ENCODE measurements around the gene ZNF260.
"Not testable (repeated sequence)": the region's sequence is repeated elsewhere in the genome, so short reads cannot be mapped to it uniquely, and the experiment has no call there.

Gene ZNF260

GRCh38 chr19:36528194-36528920 lies at the start of gene ZNF260:
TSS of gene ZNF260 (minus strand) at chr19:36528271. CDS start at chr19:36515238, 13,033 bp downstream.
- DNase-seq (ENCODE audit: extremely low read depth in 1 of 2, low read depth in 1 of 2), result peak; percentile 78 to 93

DNA sequence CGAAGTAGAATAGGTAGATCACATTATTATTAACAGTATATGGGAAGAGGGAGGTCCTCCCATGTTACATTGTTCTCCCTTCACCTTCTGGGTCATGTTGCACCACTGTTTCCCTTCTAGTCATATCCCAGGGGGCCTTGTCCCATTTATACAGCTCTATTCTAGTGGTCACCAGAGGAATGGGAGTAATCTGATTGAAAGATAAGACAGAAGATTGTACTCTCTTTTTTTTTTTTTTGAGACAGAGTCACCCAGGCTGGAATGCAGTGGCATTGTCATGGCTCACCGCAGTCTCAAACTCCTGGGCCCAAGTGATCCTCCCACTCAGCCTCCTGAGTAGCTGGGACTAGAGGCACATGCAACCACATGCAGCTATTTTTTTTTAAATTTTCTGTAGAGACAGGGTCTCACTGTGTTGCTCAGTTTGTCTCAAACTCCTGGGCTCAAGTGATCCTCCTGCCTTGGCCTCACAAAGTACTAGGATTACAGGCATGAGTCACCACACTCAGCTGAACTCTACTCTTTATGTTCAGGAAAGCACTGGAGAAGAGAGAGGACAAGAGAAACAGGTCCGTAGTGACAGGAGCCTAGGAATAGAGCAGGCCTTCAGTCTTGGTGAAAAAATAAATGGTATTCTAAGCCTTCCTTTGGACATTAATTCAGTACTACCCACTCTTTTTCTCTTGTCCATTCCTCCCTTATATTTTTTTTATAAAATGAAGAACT lies 49.4 kb upstream of the ZNF260 start:
- DNase-seq (ENCODE audit: extremely low read depth in 1 of 2, low read depth in 1 of 2), result no peak

DNA sequence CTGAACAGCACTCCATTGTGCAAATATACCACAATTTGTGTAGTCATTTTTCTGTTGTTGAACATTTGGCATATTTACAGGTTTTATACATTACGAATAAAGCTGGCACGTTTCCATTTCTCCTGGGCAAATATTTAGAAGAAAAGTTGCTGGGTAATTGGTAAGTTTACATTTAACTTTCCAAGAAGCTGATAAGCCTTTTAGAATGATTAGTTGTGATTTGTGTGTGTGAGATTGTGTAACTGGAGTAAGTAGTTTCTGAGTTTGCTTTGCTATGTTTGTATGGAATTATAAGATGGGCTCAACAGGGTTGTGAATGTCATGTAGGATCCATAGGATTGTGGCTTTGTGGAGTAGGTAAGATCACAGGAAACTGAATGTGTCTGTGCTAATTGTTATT lies 46.7 kb upstream of the ZNF260 start:
- DNase-seq (ENCODE audit: extremely low read depth in 1 of 2, low read depth in 1 of 2), result no peak

GRCh38 chr19:36573895-36574720 lies 46.0 kb upstream of the ZNF260 start:
- no peak for DNase-seq (ENCODE audit: extremely low read depth in 1 of 2, low read depth in 1 of 2)

DNA sequence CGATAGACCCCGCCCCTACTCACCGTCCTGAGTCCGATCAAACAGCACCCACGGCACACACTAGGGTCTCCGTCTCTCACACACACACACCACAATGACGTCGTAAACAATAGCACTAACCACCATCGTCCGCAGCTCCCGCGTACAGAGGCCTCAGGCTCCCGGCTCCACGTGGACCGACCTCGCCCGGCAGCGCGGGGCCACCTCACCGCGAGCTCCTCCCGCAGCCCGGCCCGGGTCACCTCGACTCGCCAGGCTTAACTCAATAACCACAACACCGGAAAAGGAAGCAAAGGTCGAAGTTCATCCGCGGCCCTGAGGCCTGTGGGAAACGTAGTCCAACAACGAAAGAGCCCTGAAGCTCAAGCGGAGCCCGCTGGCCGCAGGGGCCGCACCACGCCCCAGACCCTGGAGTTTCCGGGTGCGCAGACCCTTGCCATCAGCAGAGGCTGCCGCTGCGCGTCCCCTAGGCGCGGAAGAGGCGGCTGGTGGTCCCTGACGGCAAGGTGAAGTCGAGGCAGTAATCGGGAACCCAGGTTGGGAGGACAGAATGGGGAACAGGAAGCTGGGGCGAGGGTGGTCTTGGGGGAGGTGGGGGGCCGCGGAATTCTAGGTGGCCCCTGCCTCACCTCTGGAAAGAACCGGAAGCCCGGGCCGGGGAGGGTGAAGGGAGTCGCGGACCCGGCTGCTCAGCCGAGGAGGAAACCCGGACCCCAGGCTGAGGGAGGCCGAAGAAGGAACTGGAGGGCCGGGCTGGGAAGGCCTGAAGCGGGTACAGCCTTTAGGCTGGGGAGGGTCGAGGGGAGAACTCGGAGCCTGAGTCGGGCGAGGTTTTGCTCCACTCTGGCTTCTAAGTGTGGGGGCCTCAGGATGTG lies 45.2 kb upstream of the ZNF260 start, which contains the start of gene ZNF529:
Gene ZNF529 (minus strand): TSS at position 273 of the 875 bp plus-strand sequence. CDS start 946 bp downstream, outside the sequence.
- DNase-seq (ENCODE audit: extremely low read depth in 1 of 2, low read depth in 1 of 2), result peak; percentile 69 to 81

GRCh38 chr19:36572593-36573019 lies 44.5 kb upstream of the ZNF260 start:
- DNase-seq (ENCODE audit: extremely low read depth in 1 of 2, low read depth in 1 of 2), result no peak

GRCh38 chr19:36564391-36564790 lies 36.3 kb upstream of the ZNF260 start:
- DNase-seq (ENCODE audit: extremely low read depth in 1 of 2, low read depth in 1 of 2), result no peak

GRCh38 chr19:36547001-36547732 lies 19.1 kb upstream of the ZNF260 start:
- DNase-seq (ENCODE audit: extremely low read depth in 1 of 2, low read depth in 1 of 2), result no peak

DNA sequence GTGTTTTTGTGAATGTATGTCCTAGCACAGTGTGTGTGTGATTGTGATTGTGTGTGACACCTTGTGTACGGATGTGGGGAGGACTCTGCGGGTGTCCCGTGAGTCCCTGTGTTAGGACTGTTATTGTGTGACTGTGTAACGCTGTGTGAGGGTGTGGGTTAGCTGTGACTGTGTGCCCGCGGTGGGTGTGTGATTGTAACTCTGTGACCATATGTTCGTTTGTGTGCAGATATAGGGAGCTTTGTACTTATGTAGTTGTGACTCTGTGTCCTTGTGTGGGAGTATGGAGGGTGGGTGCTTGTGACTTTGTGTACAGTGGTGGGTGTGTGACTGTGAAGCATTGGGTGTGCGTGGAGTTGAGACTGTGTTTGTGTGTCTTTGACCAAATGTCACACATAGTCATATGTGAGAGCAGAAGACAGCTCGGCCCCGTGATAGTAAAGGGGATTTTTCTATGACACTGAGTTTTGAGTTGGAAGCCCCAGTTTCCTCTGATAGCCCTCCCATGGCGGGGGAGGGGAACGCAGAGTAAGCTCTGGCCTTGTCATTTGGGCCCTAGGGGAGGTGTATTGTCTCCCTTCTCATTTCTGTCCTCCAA lies 949 bp upstream of the ZNF260 start:
- DNase-seq (ENCODE audit: extremely low read depth in 1 of 2, low read depth in 1 of 2), result peak in 1 of 2 donors; percentile 3

- DNase-seq (ENCODE audit: extremely low read depth in 1 of 2, low read depth in 1 of 2), result no peak
Measured at GRCh38 chr19:36527873-36528193, 238 bp downstream of the ZNF260 start.

DNA sequence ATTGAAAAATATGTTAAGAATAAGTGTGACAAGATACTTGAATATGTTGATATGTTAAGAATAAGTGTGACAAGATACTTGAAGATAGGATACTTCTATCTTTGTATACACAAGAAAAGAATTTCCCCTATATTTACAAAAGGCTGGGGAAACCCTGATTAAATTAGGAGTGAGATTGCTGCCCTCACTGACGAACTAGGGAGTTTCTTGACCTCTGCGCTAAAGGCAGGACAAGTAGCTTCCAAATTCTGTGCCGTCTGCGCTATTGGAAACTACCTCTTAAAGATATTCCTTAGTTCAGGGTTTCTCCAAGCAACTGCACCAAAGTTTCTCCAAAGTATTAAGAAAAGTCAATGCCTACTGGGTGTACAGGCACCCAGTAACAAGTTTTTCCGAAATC lies 730 bp downstream of the ZNF260 start:
- DNase-seq (ENCODE audit: extremely low read depth in 1 of 2, low read depth in 1 of 2), result no peak

- no peak for DNase-seq (ENCODE audit: extremely low read depth in 1 of 2, low read depth in 1 of 2)
Measured at GRCh38 chr19:36526581-36526980, 1.5 kb downstream of the ZNF260 start.

DNA sequence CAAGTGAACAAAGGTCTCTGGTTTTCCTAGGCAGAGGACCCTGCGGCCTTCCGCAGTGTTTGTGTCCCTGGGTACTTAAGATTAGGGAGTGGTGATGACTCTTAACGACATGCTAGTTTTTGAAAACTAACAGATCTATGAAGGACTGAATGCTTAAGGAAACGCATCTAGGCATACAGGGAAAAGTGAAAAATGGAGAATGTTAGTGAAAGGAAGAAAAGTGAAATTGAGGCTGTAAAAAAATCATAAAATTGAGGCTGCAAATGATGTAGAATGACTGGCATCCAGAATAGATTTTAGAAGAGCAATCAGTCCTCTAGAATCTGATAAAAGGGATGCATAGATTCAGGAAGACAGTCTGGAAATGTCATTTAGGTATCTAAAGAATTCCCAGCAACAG lies 3.5 kb downstream of the ZNF260 start:
- no peak for DNase-seq (ENCODE audit: extremely low read depth in 1 of 2, low read depth in 1 of 2)

- DNase-seq (ENCODE audit: extremely low read depth in 1 of 2, low read depth in 1 of 2), result no peak
Measured at GRCh38 chr19:36514012-36514612, 14.0 kb downstream of the ZNF260 start.

- DNase-seq (ENCODE audit: extremely low read depth in 1 of 2, low read depth in 1 of 2), result no peak
Measured at GRCh38 chr19:36508325-36508724, 19.7 kb downstream of the ZNF260 start.

- DNase-seq (ENCODE audit: extremely low read depth in 1 of 2, low read depth in 1 of 2), result no peak
Measured at GRCh38 chr19:36501973-36502372, 26.1 kb downstream of the ZNF260 start.

GRCh38 chr19:36497001-36497400 lies 31.1 kb downstream of the ZNF260 start:
- DNase-seq (ENCODE audit: extremely low read depth in 1 of 2, low read depth in 1 of 2), result no peak

DNA sequence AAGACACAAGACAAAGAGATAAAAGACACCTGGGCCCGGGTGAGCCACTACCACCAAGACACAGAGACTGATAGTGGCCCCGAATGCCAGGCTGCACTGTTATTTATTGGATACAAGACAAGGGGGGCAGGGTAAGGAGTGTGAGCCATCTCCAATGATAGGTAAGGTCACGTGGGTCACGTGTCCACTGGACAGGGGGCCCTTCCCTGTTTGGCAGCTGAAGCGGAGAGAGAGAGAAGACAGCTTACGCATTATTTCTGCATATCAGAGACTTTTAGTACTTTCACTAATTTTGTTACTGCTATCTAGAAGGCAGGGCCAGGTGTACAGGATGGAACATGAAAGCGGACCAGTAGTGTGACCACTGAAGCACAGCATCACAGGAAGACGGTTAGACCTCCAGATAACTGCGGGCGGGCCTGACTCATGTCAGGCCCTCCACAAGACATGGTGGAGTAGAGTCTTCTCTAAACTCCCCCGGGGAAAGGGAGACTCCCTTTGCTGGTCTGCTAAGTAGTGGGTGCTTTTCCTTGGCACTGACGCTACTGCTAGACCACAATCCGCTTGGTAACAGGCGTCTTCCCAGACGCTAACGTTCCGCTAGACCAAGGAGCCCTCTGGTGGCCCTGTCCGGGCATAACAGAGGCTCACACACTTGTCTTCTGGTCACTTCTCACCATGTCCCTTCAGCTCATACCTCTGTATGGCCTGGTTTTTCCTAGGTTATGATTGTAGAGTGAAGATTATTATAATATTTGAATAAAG lies 35.2 kb downstream of the ZNF260 start:
- DNase-seq (ENCODE audit: extremely low read depth in 1 of 2, low read depth in 1 of 2), result not testable (repeated sequence)

All from stimulated activated CD8-positive, alpha-beta memory T cell treated with anti-CD3 and anti-CD28 coated beads, Interleukin-7, amount 100 ng/mL, for 48 hours (primary cell).